ENCODE data around the gene ARHGAP45.
A peak's percentile ranks its signal among the peaks of the same experiment; 100 is the strongest.

The ARHGAP45 gene

GRCh38 chr19:1132552-1133383 lies 65.8 kb downstream of the ARHGAP45 start:
- peak; percentile 20 to 37 for DNase-seq (ENCODE audit: low read depth in 2 of 2)

- peak; percentile 77 to 81 for DNase-seq (ENCODE audit: low read depth in 2 of 2)
Observed at GRCh38 chr19:1133471-1133929, 66.5 kb downstream of the ARHGAP45 start.

- no peak for DNase-seq (ENCODE audit: low read depth in 2 of 2)
Observed at GRCh38 chr19:1134431-1134830, 67.5 kb downstream of the ARHGAP45 start.

GRCh38 chr19:1135454-1135853 lies 68.5 kb downstream of the ARHGAP45 start:
- DNase-seq (ENCODE audit: low read depth in 2 of 2): no peak

- no peak for DNase-seq (ENCODE audit: low read depth in 2 of 2)
Observed at GRCh38 chr19:1136201-1136600, 69.2 kb downstream of the ARHGAP45 start.

All from stimulated activated CD8-positive, alpha-beta memory T cell treated with anti-CD3 and anti-CD28 coated beads, Interleukin-15, amount 100 ng/mL, for 48 hours (primary cell).